H9 (cell line): ENCODE results near the gene CCDC102B. TPM values are rescaled to one million over a fixed set of nuclear protein-coding genes. Genes with fewer than 3 reads are reported as not detected.

Experiments used
- DNase-seq: peaks from one replicate; pipeline ENCODE4 v3.0.0-alpha.2; 2017
- H2AFZ ChIP-seq: one replicate; pipeline ENCODE4 v1.6.1; 2013; ENCODE audit warnings: mild to moderate bottlenecking, low read length, control low read depth, moderate library complexity
- H2AK5ac ChIP-seq: 2 replicates; pipeline ENCODE4 v1.6.1; 2013; ENCODE audit warnings: low read length, control low read depth, mixed read lengths; ENCODE audit not compliant: insufficient read length
- H2BK120ac ChIP-seq: one replicate; pipeline ENCODE4 v1.6.1; 2013; ENCODE audit warnings: low read depth, mild to moderate bottlenecking, low read length, control low read depth, inconsistent platforms; ENCODE audit not compliant: poor library complexity, severe bottlenecking
- H2BK12ac ChIP-seq: 2 replicates; pipeline ENCODE4 v1.6.1; 2013; ENCODE audit warnings: low read length, control low read depth, mixed read lengths, low read depth; ENCODE audit not compliant: insufficient read length
- H2BK15ac ChIP-seq: 2 replicates; pipeline ENCODE4 v1.6.1; 2013; ENCODE audit warnings: low read depth, low read length, control low read depth
- H2BK20ac ChIP-seq: one replicate; pipeline ENCODE4 v1.6.1; 2013; ENCODE audit warnings: low read depth, mild to moderate bottlenecking, low read length, control low read depth, inconsistent platforms; ENCODE audit not compliant: poor library complexity, severe bottlenecking
- H2BK5ac ChIP-seq: 2 replicates; pipeline ENCODE4 v1.6.1; 2013; ENCODE audit warnings: low read length, control low read depth, mixed read lengths; ENCODE audit not compliant: insufficient read length
- H3K14ac ChIP-seq: 2 replicates; pipeline ENCODE4 v1.6.1; 2013; ENCODE audit warnings: low read length, control low read depth; ENCODE audit not compliant: insufficient read depth
- H3K18ac ChIP-seq: 2 replicates; pipeline ENCODE4 v1.6.1; 2013; ENCODE audit warnings: low read depth, mild to moderate bottlenecking, mixed read lengths, low read length, control low read depth; ENCODE audit not compliant: insufficient read length
- H3K23ac ChIP-seq: 2 replicates; pipeline ENCODE4 v1.6.1; 2013; ENCODE audit warnings: low read length, control low read depth, mixed read lengths, low read depth; ENCODE audit not compliant: insufficient read length
- H3K23me2 ChIP-seq: 2 replicates; pipeline ENCODE4 v1.6.1; 2013; ENCODE audit warnings: low read depth, mild to moderate bottlenecking, mixed read lengths, low read length, control low read depth; ENCODE audit not compliant: insufficient read length, poor library complexity, severe bottlenecking
- H3K27ac ChIP-seq: 2 replicates; pipeline ENCODE4 v1.5.1; 2013; ENCODE audit warnings: low read length, control low read depth, mixed read lengths, low read depth; ENCODE audit not compliant: insufficient read length
- H3K27me3 ChIP-seq: 2 replicates; pipeline ENCODE4 v1.6.1; 2013; ENCODE audit warnings: low read length, control low read depth, inconsistent platforms; ENCODE audit not compliant: insufficient read depth
- H3K4ac ChIP-seq: 2 replicates; pipeline ENCODE4 v1.6.1; 2013; ENCODE audit warnings: low read depth, mild to moderate bottlenecking, control low read depth, inconsistent platforms, low read length, moderate library complexity
- H3K4me1 ChIP-seq: 2 replicates; pipeline ENCODE4 v1.6.1; 2013; ENCODE audit warnings: low read length, control low read depth, inconsistent platforms; ENCODE audit not compliant: insufficient read depth
- H3K4me2 ChIP-seq: 2 replicates; pipeline ENCODE4 v1.6.1; 2013; ENCODE audit warnings: low read length, control low read depth, mixed read lengths; ENCODE audit not compliant: insufficient read length, insufficient read depth
- H3K56ac ChIP-seq: 2 replicates; pipeline ENCODE4 v1.6.1; 2013; ENCODE audit warnings: low read depth, mild to moderate bottlenecking, mixed read lengths, low read length, control low read depth; ENCODE audit not compliant: insufficient read length
- H3K79me1 ChIP-seq: 2 replicates; pipeline ENCODE4 v1.6.1; 2013; ENCODE audit warnings: low read depth, mild to moderate bottlenecking, moderate library complexity, low read length, control low read depth, inconsistent platforms; ENCODE audit not compliant: insufficient read depth, poor library complexity, severe bottlenecking
- H3K79me2 ChIP-seq: 2 replicates; pipeline ENCODE4 v1.6.1; 2013; ENCODE audit warnings: low read length, control low read depth, inconsistent platforms; ENCODE audit not compliant: insufficient read depth
- H3K9ac ChIP-seq: 2 replicates; pipeline ENCODE4 v1.6.1; 2013; ENCODE audit warnings: low read length, control low read depth, mixed read lengths; ENCODE audit not compliant: insufficient read length; ENCODE audit errors: extremely low read depth
- H3K9me3 ChIP-seq: one replicate; pipeline ENCODE4 v1.6.1; 2013; ENCODE audit warnings: low read depth, low read length, inconsistent platforms; ENCODE audit not compliant: control insufficient read depth
- H3T11ph ChIP-seq: one replicate; pipeline ENCODE4 v1.6.1; 2013; ENCODE audit warnings: mild to moderate bottlenecking, low read length, control low read depth, inconsistent platforms
- H4K20me1 ChIP-seq: one replicate; pipeline ENCODE4 v1.6.1; 2013; ENCODE audit not compliant: control insufficient read depth, insufficient read length, insufficient read depth
- H4K5ac ChIP-seq: 2 replicates; pipeline ENCODE4 v1.6.1; 2013; ENCODE audit warnings: low read depth, mild to moderate bottlenecking, mixed read lengths, low read length, control low read depth; ENCODE audit not compliant: insufficient read length
- H4K8ac ChIP-seq: replicated peaks from 2 replicates; pipeline ENCODE4 v1.6.1; 2013; ENCODE audit warnings: low read length, control low read depth, mixed read lengths, low read depth; ENCODE audit not compliant: insufficient read length
- H4K91ac ChIP-seq: 2 replicates; pipeline ENCODE4 v1.6.1; 2013; ENCODE audit warnings: low read depth, mild to moderate bottlenecking, moderate library complexity, mixed read lengths, low read length, control low read depth; ENCODE audit not compliant: insufficient read length
- H3K27ac Mint-ChIP-seq, 3 experiments: 2 replicates in 2 of 3; 3 replicates in 1 of 3; pipeline ENCODE4 v1.8.0; 2020 to 2021; ENCODE audit warnings: mixed read lengths in 3 of 3, mild to moderate bottlenecking in 1 of 3, moderate library complexity in 1 of 3
- H3K27me3 Mint-ChIP-seq: 2 replicates; pipeline ENCODE4 v1.8.0; 2021; ENCODE audit warnings: low read depth, mild to moderate bottlenecking, moderate library complexity, mixed read lengths
- H3K36me3 Mint-ChIP-seq, 3 experiments: 2 replicates in 2 of 3; 3 replicates in 1 of 3; pipeline ENCODE4 v1.8.0; 2020 to 2021; ENCODE audit warnings: low read depth in 3 of 3, mixed read lengths in 3 of 3; ENCODE audit not compliant: insufficient read depth in 1 of 3
- H3K4me1 Mint-ChIP-seq, 2 experiments: 2 replicates each; pipeline ENCODE4 v1.8.0; 2020; ENCODE audit warnings: mixed read lengths in 2 of 2
- H3K4me3 Mint-ChIP-seq, 2 experiments: 2 replicates in 1 of 2; 3 replicates in 1 of 2; pipeline ENCODE4 v1.8.0; 2020 to 2021; ENCODE audit warnings: mild to moderate bottlenecking in 2 of 2, mixed read lengths in 2 of 2, moderate library complexity in 1 of 2
- H3K9me3 Mint-ChIP-seq, 2 experiments: 2 replicates in 1 of 2; 3 replicates in 1 of 2; pipeline ENCODE4 v1.8.0; 2020; ENCODE audit warnings: mild to moderate bottlenecking in 2 of 2, mixed read lengths in 2 of 2, moderate library complexity in 1 of 2
- CTCF ChIP-seq: fragments of 200-600 bp; sonication (generic); conservative IDR thresholded peaks from 3 replicates; pipeline ENCODE4 v1.8.0; 2021; ENCODE audit warnings: antibody characterized with exemption, mild to moderate bottlenecking
- WGBS: extraction: QIAGEN DNeasy Blood & Tissue Kit; methylation state at CpG from one replicate; pipeline ENCODE4 v1.1.7; 2013; ENCODE audit warnings: missing lambda C conversion rate, low lambda C conversion rate, mixed read lengths; ENCODE audit not compliant: insufficient read length; ENCODE audit errors: extremely low coverage; 5-methylcytosine and 5-hydroxymethylcytosine counted together
- total RNA-seq: library from RNA; stranded (reverse); gene quantifications from 2 replicates; pipeline ENCODE4 v1.2.1, GENCODE V29; 2021

Gene CCDC102B
- total RNA-seq, 1 experiment from 2014 or later = 1.2 TPM

GRCh38 chr18:68848242-68848641, 50.4 kb downstream of the CCDC102B start:
- Histone ChIP-seq H3K23ac (no peak overlapping the region), H4K20me1 (no peaks in the 10 kb centered on the region), H4K8ac (no peak overlapping the region), H3K18ac (no peak overlapping the region), H2BK120ac (no peak overlapping the region), H4K5ac (no peak overlapping the region), H3K14ac (no peak overlapping the region), H3K79me1 (no peaks in the 10 kb centered on the region), H2AK5ac (no peak overlapping the region), H2BK12ac (no peak overlapping the region), H2BK15ac (no peak overlapping the region), H3K9me3 (no peaks in the 10 kb centered on the region), H4K91ac (no peak overlapping the region), H2BK20ac (no peak overlapping the region), H3K27me3 (no peaks in the 10 kb centered on the region), H3K23me2 (no peaks in the 10 kb centered on the region), H3K79me2 (no peaks in the 10 kb centered on the region), H3K56ac (no peak overlapping the region), H3K4ac (no peak overlapping the region), H2AFZ (no peak overlapping the region), H3K9ac (no peak overlapping the region), H3K4me1 (no peaks in the 10 kb centered on the region), H2BK5ac (no peak overlapping the region), H3K4me2 (no peak overlapping the region), H3K27ac (no peak overlapping the region), H3T11ph (no peak overlapping the region)
- Mint-ChIP-seq H3K4me1 (no peaks in the 10 kb centered on the region), H3K27me3 (no peaks in the 10 kb centered on the region), H3K9me3 (no peaks in the 10 kb centered on the region), H3K27ac (no peak overlapping the region), H3K4me3 (no peak overlapping the region), H3K36me3 (no peaks in the 10 kb centered on the region)
- no CpG with 5 or more reads among the region's 1 CpG for WGBS
- DNase-seq = no peak
- TF ChIP-seq CTCF = no peak
